Pulmonary artery endothelial cell (primary cell): ENCODE measurements around the gene GCC1. TPM values are rescaled to one million over a fixed set of nuclear protein-coding genes. Genes with fewer than 3 reads are reported as not detected.
A peak's percentile ranks its signal among the peaks of the same experiment; 100 is the strongest.

Experiments
- DNase-seq: peaks from one replicate; pipeline ENCODE4 v3.0.0-alpha.2; 2011; ENCODE audit warnings: low read depth, low spot score
- total RNA-seq: library from RNA; depleted of rRNA; stranded (reverse); fragments of >200 nt; gene quantifications from 2 replicates; pipeline ENCODE4 v1.2.3, GENCODE V29; 2014

GCC1 gene
- total RNA-seq: 22.0 and 26.7 TPM in 2 replicates

GRCh38 chr7:127585044-127585953 lies at the start of gene GCC1:
TSS of gene GCC1 (minus strand) at chr7:127585596. CDS start at chr7:127585182, 414 bp downstream.
- DNase-seq: peak; percentile 64

- no peak for DNase-seq
These were observed 47.0 kb upstream of the GCC1 start for GRCh38 chr7:127632276-127632910.

- DNase-seq: no peak
These were observed 44.0 kb upstream of the GCC1 start for GRCh38 chr7:127629268-127629854.

GRCh38 chr7:127628445-127628844 lies 43.0 kb upstream of the GCC1 start:
- no peak for DNase-seq

GRCh38 chr7:127625331-127625730 lies 39.9 kb upstream of the GCC1 start:
- no peak for DNase-seq

- no peak for DNase-seq
These were observed 35.2 kb upstream of the GCC1 start for GRCh38 chr7:127620406-127621233.

GRCh38 chr7:127619681-127620405 lies 34.4 kb upstream of the GCC1 start:
- no peak for DNase-seq

GRCh38 chr7:127618775-127619174 lies 33.4 kb upstream of the GCC1 start:
- no peak for DNase-seq

GRCh38 chr7:127618042-127618441 lies 32.6 kb upstream of the GCC1 start, which contains the start of gene PAX4:
TSS of gene PAX4 (minus strand) at chr7:127618142. CDS start at chr7:127615928, 2,214 bp downstream.
- DNase-seq: no peak

GRCh38 chr7:127616724-127617123 lies 31.3 kb upstream of the GCC1 start:
- no peak for DNase-seq

GRCh38 chr7:127612263-127612662 lies 26.9 kb upstream of the GCC1 start:
- no peak for DNase-seq

GRCh38 chr7:127609297-127609696 lies 23.9 kb upstream of the GCC1 start:
- no peak for DNase-seq

GRCh38 chr7:127608446-127608845 lies 23.1 kb upstream of the GCC1 start:
- no peak for DNase-seq

- no peak for DNase-seq
These were observed 15.5 kb upstream of the GCC1 start for GRCh38 chr7:127600885-127601284.

GRCh38 chr7:127598318-127598717 lies 12.9 kb upstream of the GCC1 start:
- DNase-seq: no peak

- no peak for DNase-seq
These were observed 10.3 kb upstream of the GCC1 start for GRCh38 chr7:127595737-127596136.

GRCh38 chr7:127594490-127594889 lies 9.1 kb upstream of the GCC1 start:
- DNase-seq: no peak

GRCh38 chr7:127592550-127592949 lies 7.2 kb upstream of the GCC1 start:
- DNase-seq: no peak

- DNase-seq: no peak
These were observed 6.2 kb upstream of the GCC1 start for GRCh38 chr7:127591591-127591990.

GRCh38 chr7:127591189-127591588 lies 5.8 kb upstream of the GCC1 start:
- no peak for DNase-seq

GRCh38 chr7:127589896-127590295 lies 4.5 kb upstream of the GCC1 start:
- DNase-seq: no peak
